Measurements from ENCODE around the gene ZFYVE9. TPM values are rescaled to one million over a fixed set of nuclear protein-coding genes. Genes with fewer than 3 reads are reported as not detected.

The ZFYVE9 gene
- total and polyA plus RNA-seq, 2 of the 13 experiments (the other 11 are each of a cell fraction or from before 2014, with no cell fraction given), result 9.2 to 19.8 TPM

- TF ChIP-seq ZGPAT (CRISPR knock-in tag; IDR thresholded peaks at IDR 0.05) (peak; percentile 8; the same call in 1 of the 2 replicates), THAP11 (CRISPR knock-in tag; IDR thresholded peaks at IDR 0.05) (peak; percentile 70), RBFOX2 (IDR thresholded peaks at IDR 0.05; ENCODE audit: low read depth, low read length) (peak; percentile 81; the same call in 1 of the 2 replicates), TRIM24 (CRISPR knock-in tag; IDR thresholded peaks at IDR 0.05) (no peak), SETDB1 (CRISPR knock-in tag; IDR thresholded peaks at IDR 0.05; ENCODE audit: borderline replicate concordance) (no peak), ZNF891 (CRISPR knock-in tag; IDR thresholded peaks at IDR 0.05) (peak; percentile 43; the same call in 1 of the 2 replicates), ZNF773 (CRISPR knock-in tag; IDR thresholded peaks at IDR 0.05; ENCODE audit: borderline replicate concordance) (no peak), MYC (CRISPR knock-in tag; IDR thresholded peaks at IDR 0.05; ENCODE audit: borderline replicate concordance) (peak; percentile 61; the same call in 1 of the 2 replicates), ZNF343 (CRISPR knock-in tag; IDR thresholded peaks at IDR 0.05) (0 out of 2 replicates have a peak, but pooled peaks have one; percentile 57), YY1 (IDR thresholded peaks at IDR 0.05; ENCODE audit: insufficient read depth, insufficient replicate concordance, low read depth, low read length) (peak; percentile 75), MTA1 (CRISPR knock-in tag; IDR thresholded peaks at IDR 0.05; ENCODE audit: borderline replicate concordance) (peak; percentile 66; the same call in 1 of the 2 replicates), ZNF224 (CRISPR knock-in tag; IDR thresholded peaks at IDR 0.05) (0 out of 2 replicates have a peak, but pooled peaks have one; percentile 38), PHB2 (IDR thresholded peaks at IDR 0.05; ENCODE audit: partially characterized antibody) (no peak), CBX1 (IDR thresholded peaks at IDR 0.05; ENCODE audit: low read depth) (peak; percentile 48), ZNF878 (CRISPR knock-in tag; IDR thresholded peaks at IDR 0.05) (peak; percentile 41; the same call in 1 of the 2 replicates), NFATC3 (CRISPR knock-in tag; IDR thresholded peaks at IDR 0.05) (no peak), HINFP (CRISPR knock-in tag; IDR thresholded peaks at IDR 0.05; ENCODE audit: low read depth) (peak; percentile 67; the same call in 1 of the 2 replicates), NR2F2 (IDR thresholded peaks at IDR 0.05; ENCODE audit: borderline replicate concordance, low read depth) (no peak), EZH2 (conservative IDR thresholded peaks at IDR 0.05; ENCODE audit: low read depth, low read length) (no peak), TFDP1 (CRISPR knock-in tag; IDR thresholded peaks at IDR 0.05; ENCODE audit: borderline replicate concordance) (peak; percentile 69; the same call in 1 of the 2 replicates), POGK (CRISPR knock-in tag; conservative IDR thresholded peaks at IDR 0.05) (peak; percentile 59; the same call in 1 of the 2 replicates), STAG1 (CRISPR knock-in tag; IDR thresholded peaks at IDR 0.05) (peak; percentile 76), ZC3H4 (CRISPR knock-in tag; IDR thresholded peaks at IDR 0.05; ENCODE audit: borderline replicate concordance) (no peak), XRCC5 (optimal IDR thresholded peaks at IDR 0.05; ENCODE audit: low read length) (peak; percentile 59), KAT7 (CRISPR knock-in tag; IDR thresholded peaks at IDR 0.05; ENCODE audit: borderline replicate concordance) (peak; percentile 85; the same call in 1 of the 2 replicates)
Observed at GRCh38 chr1:52141513-52142219, at the start of gene ZFYVE9 (continued).

Measured in HepG2 (cell line).